Activated T-helper 2 cell treated with anti-CD3 and anti-CD28 coated beads, Interferon-gamma antibody, Interleukin-2, Interleukin-4, amounts not matched to agents 10 μg/mL and 5 μg/mL and 100 μg/mL, durations not matched to agents 14 hours and 24 hours and 36 hours (primary cell): ENCODE data around the gene TTN. TPM values are rescaled to one million over a fixed set of nuclear protein-coding genes. Genes with fewer than 3 reads are reported as not detected.

Experiments used
- total RNA-seq: library from RNA; stranded (reverse); gene quantifications from 2 replicates; pipeline ENCODE4 v1.2.3, GENCODE V29; 2022

TTN gene
- total RNA-seq, 1 donor from 2014 or later, result 3.7 TPM

Other genes with a start within 250 kb of the TTN start
- gene CCDC141, start 242.7 kb upstream of the TTN start, total RNA-seq, result 3.6 and 4.2 TPM in 2 replicates